ENCODE data around the gene GAA.

GAA gene

DNA sequence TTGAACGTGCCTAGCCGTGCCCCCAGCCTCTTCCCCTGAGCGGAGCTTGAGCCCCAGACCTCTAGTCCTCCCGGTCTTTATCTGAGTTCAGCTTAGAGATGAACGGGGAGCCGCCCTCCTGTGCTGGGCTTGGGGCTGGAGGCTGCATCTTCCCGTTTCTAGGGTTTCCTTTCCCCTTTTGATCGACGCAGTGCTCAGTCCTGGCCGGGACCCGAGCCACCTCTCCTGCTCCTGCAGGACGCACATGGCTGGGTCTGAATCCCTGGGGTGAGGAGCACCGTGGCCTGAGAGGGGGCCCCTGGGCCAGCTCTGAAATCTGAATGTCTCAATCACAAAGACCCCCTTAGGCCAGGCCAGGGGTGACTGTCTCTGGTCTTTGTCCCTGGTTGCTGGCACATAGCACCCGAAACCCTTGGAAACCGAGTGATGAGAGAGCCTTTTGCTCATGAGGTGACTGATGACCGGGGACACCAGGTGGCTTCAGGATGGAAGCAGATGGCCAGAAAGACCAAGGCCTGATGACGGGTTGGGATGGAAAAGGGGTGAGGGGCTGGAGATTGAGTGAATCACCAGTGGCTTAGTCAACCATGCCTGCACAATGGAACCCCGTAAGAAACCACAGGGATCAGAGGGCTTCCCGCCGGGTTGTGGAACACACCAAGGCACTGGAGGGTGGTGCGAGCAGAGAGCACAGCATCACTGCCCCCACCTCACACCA, 724 bp downstream of the GAA start:
- Histone ChIP-seq H3K4me1 (ENCODE audit: insufficient read depth, poor library complexity, severe bottlenecking) (peaks cover 2% of the 10 kb centered on the region), H3K27me3 (ENCODE audit: insufficient read depth, poor library complexity, severe bottlenecking) (no peaks in the 10 kb centered on the region), H3K4me3 (ENCODE audit: severe bottlenecking) (peak overlapping the region; percentile 88), H3K9me3 (ENCODE audit: severe bottlenecking) (no peaks in the 10 kb centered on the region), H3K36me3 (ENCODE audit: low read depth) (no peaks in the 10 kb centered on the region), H3K27ac (ENCODE audit: poor library complexity, severe bottlenecking) (peak overlapping the region; percentile 11)
- DNase-seq (ENCODE audit: low spot score) (no peak), ATAC-seq (ENCODE audit: low read depth) (peak; percentile 44)
- TF ChIP-seq CTCF (IDR thresholded peaks at IDR 0.05; ENCODE audit: poor library complexity, severe bottlenecking) = no peak

DNA sequence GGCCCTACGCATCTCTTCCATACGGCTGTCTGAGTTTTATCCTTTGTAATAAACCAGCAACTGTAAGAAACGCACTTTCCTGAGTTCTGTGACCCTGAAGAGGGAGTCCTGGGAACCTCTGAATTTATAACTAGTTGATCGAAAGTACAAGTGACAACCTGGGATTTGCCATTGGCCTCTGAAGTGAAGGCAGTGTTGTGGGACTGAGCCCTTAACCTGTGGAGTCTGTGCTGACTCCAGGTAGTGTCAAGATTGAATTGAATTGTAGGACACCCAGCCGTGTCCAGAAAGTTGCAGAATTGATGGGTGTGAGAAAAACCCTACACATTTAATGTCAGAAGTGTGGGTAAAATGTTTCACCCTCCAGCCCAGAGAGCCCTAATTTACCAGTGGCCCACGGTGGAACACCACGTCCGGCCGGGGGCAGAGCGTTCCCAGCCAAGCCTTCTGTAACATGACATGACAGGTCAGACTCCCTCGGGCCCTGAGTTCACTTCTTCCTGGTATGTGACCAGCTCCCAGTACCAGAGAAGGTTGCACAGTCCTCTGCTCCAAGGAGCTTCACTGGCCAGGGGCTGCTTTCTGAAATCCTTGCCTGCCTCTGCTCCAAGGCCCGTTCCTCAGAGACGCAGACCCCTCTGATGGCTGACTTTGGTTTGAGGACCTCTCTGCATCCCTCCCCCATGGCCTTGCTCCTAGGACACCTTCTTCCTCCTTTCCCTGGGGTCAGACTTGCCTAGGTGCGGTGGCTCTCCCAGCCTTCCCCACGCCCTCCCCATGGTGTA, 1.5 kb downstream of the GAA start:
- Histone ChIP-seq H3K4me3 (ENCODE audit: severe bottlenecking) (no peak overlapping the region), H3K4me1 (ENCODE audit: insufficient read depth, poor library complexity, severe bottlenecking) (peaks cover 2% of the 10 kb centered on the region), H3K27me3 (ENCODE audit: insufficient read depth, poor library complexity, severe bottlenecking) (no peaks in the 10 kb centered on the region), H3K9me3 (ENCODE audit: severe bottlenecking) (no peaks in the 10 kb centered on the region), H3K27ac (ENCODE audit: poor library complexity, severe bottlenecking) (no peak overlapping the region), H3K36me3 (ENCODE audit: low read depth) (no peaks in the 10 kb centered on the region)
- TF ChIP-seq CTCF (IDR thresholded peaks at IDR 0.05; ENCODE audit: poor library complexity, severe bottlenecking) = no peak
- DNase-seq (ENCODE audit: low spot score) (peak; percentile 67), ATAC-seq (ENCODE audit: low read depth) (0 out of 3 replicates have a peak, but pooled peaks have one; percentile 6)

GRCh38 chr17:80103449-80104085, 2.2 kb downstream of the GAA start:
- Histone ChIP-seq H3K27me3 (ENCODE audit: insufficient read depth, poor library complexity, severe bottlenecking) (no peaks in the 10 kb centered on the region), H3K4me3 (ENCODE audit: severe bottlenecking) (no peak overlapping the region), H3K9me3 (ENCODE audit: severe bottlenecking) (no peaks in the 10 kb centered on the region), H3K4me1 (ENCODE audit: insufficient read depth, poor library complexity, severe bottlenecking) (peaks cover 2% of the 10 kb centered on the region), H3K36me3 (ENCODE audit: low read depth) (no peaks in the 10 kb centered on the region), H3K27ac (ENCODE audit: poor library complexity, severe bottlenecking) (no peak overlapping the region)
- ATAC-seq (ENCODE audit: low read depth) = no peak
- no peak for TF ChIP-seq CTCF (IDR thresholded peaks at IDR 0.05; ENCODE audit: poor library complexity, severe bottlenecking)
- DNase-seq (ENCODE audit: low spot score) = peak; percentile 59

DNA sequence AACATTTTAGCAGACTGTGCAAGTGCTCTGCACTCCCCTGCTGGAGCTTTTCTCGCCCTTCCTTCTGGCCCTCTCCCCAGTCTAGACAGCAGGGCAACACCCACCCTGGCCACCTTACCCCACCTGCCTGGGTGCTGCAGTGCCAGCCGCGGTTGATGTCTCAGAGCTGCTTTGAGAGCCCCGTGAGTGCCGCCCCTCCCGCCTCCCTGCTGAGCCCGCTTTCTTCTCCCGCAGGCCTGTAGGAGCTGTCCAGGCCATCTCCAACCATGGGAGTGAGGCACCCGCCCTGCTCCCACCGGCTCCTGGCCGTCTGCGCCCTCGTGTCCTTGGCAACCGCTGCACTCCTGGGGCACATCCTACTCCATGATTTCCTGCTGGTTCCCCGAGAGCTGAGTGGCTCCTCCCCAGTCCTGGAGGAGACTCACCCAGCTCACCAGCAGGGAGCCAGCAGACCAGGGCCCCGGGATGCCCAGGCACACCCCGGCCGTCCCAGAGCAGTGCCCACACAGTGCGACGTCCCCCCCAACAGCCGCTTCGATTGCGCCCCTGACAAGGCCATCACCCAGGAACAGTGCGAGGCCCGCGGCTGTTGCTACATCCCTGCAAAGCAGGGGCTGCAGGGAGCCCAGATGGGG, 3.1 kb downstream of the GAA start:
- H3K9me3 ChIP-seq (ENCODE audit: severe bottlenecking) = no peaks in the 10 kb centered on the region
- no peak overlapping the region for H3K27ac ChIP-seq (ENCODE audit: poor library complexity, severe bottlenecking)
- no peaks in the 10 kb centered on the region for H3K36me3 ChIP-seq (ENCODE audit: low read depth)
- peak; percentile 28; the same call in 2 of the 3 replicates for ATAC-seq (ENCODE audit: low read depth)
- no peak for TF ChIP-seq CTCF (IDR thresholded peaks at IDR 0.05; ENCODE audit: poor library complexity, severe bottlenecking)
- H3K4me3 ChIP-seq (ENCODE audit: severe bottlenecking) = no peak overlapping the region
- DNase-seq (ENCODE audit: low spot score) = peak; percentile 65
- peaks cover 9% of the 10 kb centered on the region for H3K4me1 ChIP-seq (ENCODE audit: insufficient read depth, poor library complexity, severe bottlenecking)
- H3K27me3 ChIP-seq (ENCODE audit: insufficient read depth, poor library complexity, severe bottlenecking) = no peaks in the 10 kb centered on the region

Measured in RWPE2 (cell line).